Skin epidermis (tissue), 12 donors: Measurements from ENCODE around the gene UPK1A.

Experiments
- H3K27ac ChIP-seq, 21 experiments: fragments of 200-600 bp; sonication (generic) in 11 of 21; one replicate each; pipeline ENCODE4 v1.5.0; 2020; ENCODE audit warnings: mild to moderate bottlenecking in 3 of 21, inconsistent platforms in 2 of 21, moderate library complexity in 2 of 21
- H3K4me3 ChIP-seq, 7 experiments: fragments of 200-600 bp; sonication (generic) in 2 of 7; one replicate each; pipeline ENCODE4 v1.5.0; 2020; ENCODE audit warnings: inconsistent platforms in 2 of 7, mild to moderate bottlenecking in 2 of 7, moderate library complexity in 1 of 7

The UPK1A gene

DNA sequence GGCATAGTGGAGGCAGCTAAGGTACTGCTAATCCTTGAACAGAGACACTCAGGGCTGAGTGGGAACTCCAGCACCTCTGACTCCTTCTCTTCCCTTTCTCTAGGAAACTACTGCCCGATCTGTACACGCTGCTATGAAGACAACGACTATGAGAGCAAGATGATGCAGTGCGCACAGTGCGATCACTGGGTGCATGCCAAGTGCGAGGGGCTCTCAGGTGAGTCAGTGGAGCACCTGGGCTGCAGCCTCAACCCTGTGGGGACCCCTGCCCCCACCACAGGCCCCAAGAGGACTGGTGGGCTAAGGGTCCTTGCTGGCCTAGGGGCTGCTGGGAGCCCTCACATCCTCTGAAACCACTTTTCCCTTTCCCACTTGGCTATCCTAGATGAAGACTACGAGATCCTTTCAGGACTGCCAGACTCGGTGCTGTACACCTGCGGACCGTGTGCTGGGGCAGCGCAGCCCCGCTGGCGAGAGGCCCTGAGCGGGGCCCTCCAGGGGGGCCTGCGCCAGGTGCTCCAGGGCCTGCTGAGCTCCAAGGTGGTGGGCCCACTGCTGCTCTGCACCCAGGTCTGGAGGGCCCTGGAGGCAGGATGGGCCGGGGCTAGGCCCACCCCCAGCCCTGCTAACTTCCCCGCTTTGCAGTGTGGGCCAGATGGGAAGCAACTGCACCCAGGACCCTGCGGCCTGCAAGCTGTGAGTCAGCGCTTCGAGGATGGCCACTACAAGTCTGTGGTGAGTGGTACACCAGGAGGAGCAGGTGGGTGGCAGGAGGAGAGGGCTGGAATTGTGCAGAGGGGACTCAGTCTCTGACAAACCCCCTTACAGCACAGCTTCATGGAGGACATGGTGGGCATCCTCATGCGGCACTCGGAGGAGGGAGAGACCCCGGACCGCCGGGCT is 61.0 kb downstream of the UPK1A start:
- Histone ChIP-seq H3K27ac (no peak overlapping the region), H3K4me3 (no peak overlapping the region)
